Nephron progenitor cell (in vitro differentiated cells): ENCODE results near the gene RNF141.

Experiments
- DNase-seq: peaks from one replicate; pipeline ENCODE4 v3.0.0; 2021
- H3K27ac Mint-ChIP-seq: 2 replicates; pipeline ENCODE4 v1.8.0; 2021; ENCODE audit warnings: mild to moderate bottlenecking, moderate library complexity, mixed read lengths
- H3K27me3 Mint-ChIP-seq: 2 replicates; pipeline ENCODE4 v1.8.0; 2021; ENCODE audit warnings: mild to moderate bottlenecking, low read depth, mixed read lengths; ENCODE audit not compliant: poor library complexity
- H3K36me3 Mint-ChIP-seq: 2 replicates; pipeline ENCODE4 v1.8.0; 2021; ENCODE audit warnings: low read depth, mixed read lengths
- H3K4me1 Mint-ChIP-seq: 2 replicates; pipeline ENCODE4 v1.8.0; 2021; ENCODE audit warnings: mixed read lengths
- H3K4me3 Mint-ChIP-seq: 2 replicates; pipeline ENCODE4 v1.8.0; 2021; ENCODE audit warnings: mild to moderate bottlenecking, moderate library complexity, mixed read lengths
- H3K9me3 Mint-ChIP-seq: 2 replicates; pipeline ENCODE4 v1.8.0; 2021; ENCODE audit warnings: mild to moderate bottlenecking, moderate library complexity, mixed read lengths
- TF ChIP-seq, protein P1 (sequence below): fragments of 200-600 bp; sonication (generic); IDR thresholded peaks from 2 replicates; pipeline ENCODE4 v1.5.0; 2021; ENCODE audit warnings: antibody characterized with exemption

RNF141 gene

DNA sequence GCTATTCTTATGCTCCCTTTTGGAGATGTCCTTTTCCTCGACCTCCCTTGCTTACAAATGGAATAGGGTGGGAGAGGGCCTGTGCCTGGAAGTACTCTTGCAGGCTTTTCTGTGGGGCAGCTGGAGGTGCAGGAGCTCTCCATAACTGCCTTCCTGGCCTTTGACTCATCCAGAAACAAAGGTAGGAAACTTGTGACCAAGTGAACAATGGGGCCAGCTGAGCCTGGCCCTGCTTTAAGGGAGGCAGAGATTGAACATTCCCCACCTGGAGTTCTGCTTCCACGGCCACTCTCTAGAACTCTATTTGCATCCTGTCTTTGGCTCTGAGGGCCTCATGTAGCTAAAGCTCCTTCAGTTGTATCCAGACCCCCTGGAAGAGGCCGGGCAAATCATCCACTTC is 32.6 kb upstream of the RNF141 start:
- Mint-ChIP-seq H3K27me3 (peaks cover 4% of the 10 kb centered on the region), H3K4me1 (peaks cover under 1% of the 10 kb centered on the region), H3K9me3 (no peaks in the 10 kb centered on the region), H3K36me3 (peaks cover under 1% of the 10 kb centered on the region), H3K27ac (no peak overlapping the region), H3K4me3 (no peak overlapping the region)
- TF ChIP-seq, protein P1, sequence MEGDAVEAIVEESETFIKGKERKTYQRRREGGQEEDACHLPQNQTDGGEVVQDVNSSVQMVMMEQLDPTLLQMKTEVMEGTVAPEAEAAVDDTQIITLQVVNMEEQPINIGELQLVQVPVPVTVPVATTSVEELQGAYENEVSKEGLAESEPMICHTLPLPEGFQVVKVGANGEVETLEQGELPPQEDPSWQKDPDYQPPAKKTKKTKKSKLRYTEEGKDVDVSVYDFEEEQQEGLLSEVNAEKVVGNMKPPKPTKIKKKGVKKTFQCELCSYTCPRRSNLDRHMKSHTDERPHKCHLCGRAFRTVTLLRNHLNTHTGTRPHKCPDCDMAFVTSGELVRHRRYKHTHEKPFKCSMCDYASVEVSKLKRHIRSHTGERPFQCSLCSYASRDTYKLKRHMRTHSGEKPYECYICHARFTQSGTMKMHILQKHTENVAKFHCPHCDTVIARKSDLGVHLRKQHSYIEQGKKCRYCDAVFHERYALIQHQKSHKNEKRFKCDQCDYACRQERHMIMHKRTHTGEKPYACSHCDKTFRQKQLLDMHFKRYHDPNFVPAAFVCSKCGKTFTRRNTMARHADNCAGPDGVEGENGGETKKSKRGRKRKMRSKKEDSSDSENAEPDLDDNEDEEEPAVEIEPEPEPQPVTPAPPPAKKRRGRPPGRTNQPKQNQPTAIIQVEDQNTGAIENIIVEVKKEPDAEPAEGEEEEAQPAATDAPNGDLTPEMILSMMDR: no peak
- no peak for DNase-seq

DNA sequence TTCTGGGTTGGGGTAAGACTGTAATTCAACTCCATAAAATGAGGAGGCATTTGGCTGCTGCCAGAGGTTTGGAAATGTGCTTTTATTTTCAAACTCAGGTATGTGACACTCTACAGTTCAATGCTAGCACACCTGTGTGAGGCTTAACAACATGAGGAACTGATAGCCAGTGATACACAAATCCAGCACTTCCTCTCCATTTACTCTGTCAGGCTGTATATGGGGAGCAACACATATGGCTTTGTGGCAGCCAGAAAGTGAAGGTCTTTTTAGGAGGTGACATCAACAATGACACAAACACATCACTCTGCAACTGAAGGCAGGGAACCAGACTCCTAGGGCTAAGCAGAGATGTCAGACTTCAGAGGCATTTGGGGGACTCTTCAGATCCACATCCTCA is 32.0 kb upstream of the RNF141 start:
- Mint-ChIP-seq H3K27me3 (peaks cover 3% of the 10 kb centered on the region), H3K4me1 (no peaks in the 10 kb centered on the region), H3K36me3 (no peaks in the 10 kb centered on the region), H3K27ac (no peak overlapping the region), H3K9me3 (no peaks in the 10 kb centered on the region), H3K4me3 (no peak overlapping the region)
- DNase-seq: no peak
- TF ChIP-seq, protein P1: no peak

DNA sequence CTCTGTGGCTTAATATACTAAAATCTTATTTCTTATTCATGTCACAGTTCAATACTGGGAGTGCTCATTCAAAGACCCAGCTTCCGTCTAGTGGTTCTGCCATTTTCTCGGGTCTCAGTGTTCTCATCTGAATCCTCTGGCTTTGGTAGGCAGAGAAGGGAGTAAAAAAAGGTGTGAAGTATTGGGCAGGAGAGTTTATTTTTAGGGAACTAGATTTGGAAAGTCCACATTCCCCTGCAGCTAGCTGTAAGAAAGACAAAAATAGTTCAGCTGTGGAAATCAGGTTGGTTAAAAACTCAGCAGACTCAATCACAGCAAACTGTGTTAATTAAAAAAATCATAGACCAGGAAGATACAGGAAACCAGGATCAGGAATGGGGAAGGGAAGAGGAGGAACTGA is 31.5 kb upstream of the RNF141 start:
- H3K27ac Mint-ChIP-seq: no peak overlapping the region
- DNase-seq: no peak
- TF ChIP-seq, protein P1: no peak
- H3K36me3 Mint-ChIP-seq: no peaks in the 10 kb centered on the region
- H3K27me3 Mint-ChIP-seq: peaks cover 3% of the 10 kb centered on the region
- no peak overlapping the region for H3K4me3 Mint-ChIP-seq
- no peaks in the 10 kb centered on the region for H3K4me1 Mint-ChIP-seq
- H3K9me3 Mint-ChIP-seq: no peaks in the 10 kb centered on the region

DNA sequence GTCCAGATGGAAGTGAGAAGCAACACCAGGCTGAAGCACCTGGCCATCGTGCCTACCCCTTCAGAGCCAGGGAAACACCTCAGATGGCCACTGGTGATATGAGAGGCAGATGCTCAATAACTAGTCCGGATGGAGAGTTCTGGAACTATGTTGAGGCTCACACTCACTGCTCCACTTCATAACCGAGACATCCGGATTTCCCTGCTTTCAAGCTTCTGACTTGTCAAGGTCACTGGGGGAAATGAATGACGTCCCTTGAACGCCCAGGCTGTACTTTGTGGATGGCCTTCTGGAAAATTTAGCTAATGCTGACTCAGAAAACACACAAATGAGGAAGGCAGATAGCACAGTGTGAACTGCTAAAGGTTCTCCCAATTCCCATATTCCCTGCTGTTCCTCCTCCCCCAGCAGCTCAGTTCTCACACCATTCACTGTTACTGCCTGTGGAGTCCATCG is 27.5 kb upstream of the RNF141 start, which contains the start of gene LYVE1:
Gene LYVE1, minus strand, starts transcription at position 180 of the 456 bp plus-strand sequence. Its CDS starts 133 bp downstream, at position 47.
- Mint-ChIP-seq H3K4me1 (no peaks in the 10 kb centered on the region), H3K4me3 (no peak within 1 kb of the TSS), H3K9me3 (no peaks in the 10 kb centered on the region), H3K36me3 (no peaks in the 10 kb centered on the region), H3K27ac (no peak within 1 kb of the TSS), H3K27me3 (peaks cover 10% of the 10 kb centered on the region)
- DNase-seq: no peak
- TF ChIP-seq, protein P1: no peak

DNA sequence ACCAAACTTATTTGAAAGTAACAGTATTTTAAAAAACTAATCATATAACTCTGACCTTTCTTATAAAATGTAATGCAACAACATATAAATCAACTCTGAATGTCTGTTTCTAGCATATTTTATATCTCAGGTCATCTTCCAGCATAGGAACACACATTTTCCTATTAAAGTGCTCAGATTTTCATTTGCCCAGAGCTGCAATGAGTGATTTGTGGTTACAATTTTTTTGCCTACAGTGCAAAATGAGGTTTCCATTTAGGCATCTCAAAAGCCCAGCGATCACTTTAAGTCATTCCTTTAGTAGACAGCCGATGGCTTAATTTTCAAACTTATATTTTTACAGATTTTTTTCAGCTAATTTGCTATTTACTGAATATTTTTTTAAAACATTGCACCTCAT is 26.5 kb upstream of the RNF141 start:
- Mint-ChIP-seq H3K36me3 (no peaks in the 10 kb centered on the region), H3K4me3 (no peak overlapping the region), H3K27me3 (peaks cover 13% of the 10 kb centered on the region), H3K9me3 (no peaks in the 10 kb centered on the region), H3K27ac (no peak overlapping the region), H3K4me1 (no peaks in the 10 kb centered on the region)
- no peak for DNase-seq
- TF ChIP-seq, protein P1: no peak

DNA sequence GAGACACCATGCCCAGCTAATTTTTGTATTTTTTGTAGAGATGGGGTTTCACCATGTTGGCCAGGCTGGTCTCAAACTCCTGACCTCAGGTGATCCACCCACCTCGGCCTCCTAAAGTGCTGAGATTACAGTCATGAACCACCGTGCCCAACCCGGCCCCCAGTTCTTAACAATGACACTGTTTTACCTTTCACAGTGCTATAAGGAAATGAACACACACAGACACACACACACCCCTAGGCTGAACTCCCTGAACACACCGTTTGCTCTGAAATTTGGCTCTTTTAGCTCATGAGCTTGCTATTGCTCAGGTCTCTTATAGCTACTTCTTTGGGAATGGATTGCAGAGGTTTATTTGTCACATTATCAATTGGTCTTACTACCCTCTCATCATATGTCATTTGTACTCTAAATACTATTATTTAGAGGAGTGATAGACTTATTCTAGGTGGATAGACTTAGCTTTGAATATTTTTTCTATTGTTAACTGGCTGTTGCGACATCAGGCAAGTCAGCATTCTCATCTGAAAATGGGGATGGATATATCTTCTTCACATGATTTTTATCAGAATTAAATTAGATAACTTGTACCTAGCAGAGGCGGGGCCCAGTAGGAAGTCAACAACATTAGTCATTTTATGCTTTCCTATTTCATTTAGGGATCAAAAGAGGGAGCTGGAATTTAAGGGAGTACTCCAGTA is 25.4 kb upstream of the RNF141 start:
- no peaks in the 10 kb centered on the region for H3K9me3 Mint-ChIP-seq
- no peaks in the 10 kb centered on the region for H3K36me3 Mint-ChIP-seq
- H3K4me3 Mint-ChIP-seq: no peak overlapping the region
- TF ChIP-seq, protein P1: no peak
- no peak for DNase-seq
- H3K27me3 Mint-ChIP-seq: peaks cover 13% of the 10 kb centered on the region
- H3K27ac Mint-ChIP-seq: no peak overlapping the region
- no peaks in the 10 kb centered on the region for H3K4me1 Mint-ChIP-seq
